B cell (primary cell): ENCODE measurements around the gene LIME1. TPM values are rescaled to one million over a fixed set of nuclear protein-coding genes. Genes with fewer than 3 reads are reported as not detected.

Experiments used
- ATAC-seq: fragments of 200-7000 bp; cut with Tn5 transposase; one replicate; pipeline ENCODE4 v1.10.0; 2021; ENCODE audit warnings: low read depth, mild to moderate bottlenecking, moderate number of reproducible peaks, moderate library complexity
- CTCF ChIA-PET: fragments of 350-600 bp; sonication (Branson Sonifier 250); formaldehyde crosslinking; loops from one replicate; lab custom pipeline; 2021; ENCODE audit warnings: antibody characterized with exemption, inconsistent platforms; lab: Charles Lee
- POLR2A ChIA-PET: fragments of 350-600 bp; sonication (Branson Sonifier 250); formaldehyde crosslinking; loops from one replicate; lab custom pipeline; 2021; ENCODE audit warnings: antibody characterized with exemption; lab: Charles Lee
- DNase-seq: peaks from one replicate; pipeline ENCODE4 v3.0.0; 2013
- H2AFZ ChIP-seq: 2 replicates; pipeline ENCODE4 v1.6.1; 2012; ENCODE audit warnings: mild to moderate bottlenecking, low read depth, low read length; ENCODE audit not compliant: insufficient read depth, poor library complexity, severe bottlenecking
- H3K27ac ChIP-seq, 2 donors: 1 replicate in 1 of 2; 2 replicates in 1 of 2; pipeline ENCODE4 v1.5.1; 2012 to 2013; ENCODE audit warnings: low read length in 2 of 2, mild to moderate bottlenecking in 2 of 2, moderate library complexity in 1 of 2
- H3K27me3 ChIP-seq, 4 experiments: fragments of 200-600 bp in 1 of 4; sonication (generic) in 1 of 4; replicated peaks in 1 of 4; 1 replicate in 2 of 4; 2 replicates in 2 of 4; pipeline versions ENCODE4 v1.6.1 to v1.7.0; 2013 to 2016; ENCODE audit warnings: low read length in 3 of 4, mild to moderate bottlenecking in 2 of 4, mixed read lengths in 1 of 4, moderate library complexity in 1 of 4; ENCODE audit not compliant: insufficient read depth in 4 of 4, control insufficient read depth in 3 of 4; ENCODE audit errors: control extremely low read depth in 1 of 4
- H3K36me3 ChIP-seq, 2 experiments: replicated peaks in 1 of 2; 1 replicate in 1 of 2; 2 replicates in 1 of 2; pipeline versions ENCODE4 v1.6.1 to v1.7.1; 2013; ENCODE audit warnings: low read length in 1 of 2; ENCODE audit not compliant: insufficient read depth in 2 of 2, control insufficient read depth in 1 of 2; ENCODE audit errors: control extremely low read depth in 1 of 2, extremely low read depth in 1 of 2
- H3K4me1 ChIP-seq, 2 donors: fragments of 200-600 bp in 1 of 2; sonication (generic) in 1 of 2; 1 replicate in 1 of 2; 2 replicates in 1 of 2; pipeline versions ENCODE4 v1.5.1 to v1.6.1; 2013 to 2017; ENCODE audit warnings: low read length in 2 of 2; ENCODE audit not compliant: control insufficient read depth in 2 of 2, insufficient read depth in 2 of 2
- H3K4me2 ChIP-seq: replicated peaks from 2 replicates; pipeline ENCODE3; 2012; ENCODE audit warnings: mild to moderate bottlenecking, low read depth, low read length; ENCODE audit not compliant: poor library complexity, severe bottlenecking
- H3K4me3 ChIP-seq, 5 experiments: fragments of 200-600 bp in 1 of 5; sonication (generic) in 1 of 5; 1 replicate in 3 of 5; 2 replicates in 2 of 5; pipeline versions ENCODE4 v1.5.1 to v1.7.0; 2011 to 2016; ENCODE audit warnings: low read length in 4 of 5, mild to moderate bottlenecking in 4 of 5, low read depth in 2 of 5, control low read depth in 1 of 5, moderate library complexity in 1 of 5; ENCODE audit not compliant: insufficient read depth in 1 of 5; ENCODE audit errors: control extremely low read depth in 1 of 5, extremely low read depth in 1 of 5
- H3K79me2 ChIP-seq: fragments of 200-600 bp; sonication (generic); one replicate; pipeline ENCODE4 v1.6.0; 2016; ENCODE audit warnings: low read length; ENCODE audit not compliant: control insufficient read depth, insufficient read depth
- H3K9ac ChIP-seq: fragments of 200-600 bp; sonication (generic); 2 replicates; pipeline ENCODE4 v1.6.1; 2017; ENCODE audit warnings: mild to moderate bottlenecking, low read length, moderate library complexity
- H3K9me3 ChIP-seq, 3 donors: one replicate each; pipeline versions ENCODE4 v1.6.1 to v1.7.1; 2013; ENCODE audit warnings: low read length in 2 of 3; ENCODE audit not compliant: control insufficient read depth in 2 of 3, insufficient read depth in 1 of 3; ENCODE audit errors: control extremely low read depth in 1 of 3
- H4K20me1 ChIP-seq: 2 replicates; pipeline ENCODE4 v1.6.0; 2012; ENCODE audit warnings: mild to moderate bottlenecking, low read length; ENCODE audit not compliant: insufficient read depth, control insufficient read depth, poor library complexity, severe bottlenecking
- H3K27ac Mint-ChIP-seq: one replicate; pipeline ENCODE4 v1.8.0; 2021; ENCODE audit warnings: mixed read lengths
- H3K27me3 Mint-ChIP-seq: one replicate; pipeline ENCODE4 v1.8.0; 2021; ENCODE audit warnings: mixed read lengths
- H3K4me1 Mint-ChIP-seq: one replicate; pipeline ENCODE4 v1.8.0; 2021; ENCODE audit warnings: mixed read lengths
- H3K4me3 Mint-ChIP-seq: one replicate; pipeline ENCODE4 v1.8.0; 2021; ENCODE audit warnings: mixed read lengths
- H3K9me3 Mint-ChIP-seq: one replicate; pipeline ENCODE4 v1.8.0; 2022; ENCODE audit warnings: mixed read lengths; ENCODE audit not compliant: insufficient read depth
- CTCF ChIP-seq: fragments of 200-600 bp; IDR thresholded peaks from one replicate; pipeline ENCODE4 v1.8.0; 2022; ENCODE audit warnings: antibody characterized with exemption, mild to moderate bottlenecking
- EZH2 ChIP-seq: IDR thresholded peaks from 2 replicates; pipeline ENCODE4 v1.6.1; 2012; ENCODE audit warnings: borderline replicate concordance, low read depth, mild to moderate bottlenecking, moderate library complexity, low read length; ENCODE audit not compliant: insufficient read depth, poor library complexity, severe bottlenecking
- whole genome bisulfite sequencing: methylation state at CpG from one replicate; pipeline ENCODE4 v1.1.5; 2013; ENCODE audit warnings: missing lambda C conversion rate; ENCODE audit not compliant: insufficient coverage; 5-methylcytosine and 5-hydroxymethylcytosine counted together
- intact Hi-C: fragments of 100-400 bp; cut with micrococcal nuclease; formaldehyde crosslinking; loops from one replicate; pipeline ENCODE4 v1.10.0; 2022
- polyA plus RNA-seq: library from polyadenylated mRNA; depleted of rRNA; stranded (reverse); fragments of >200 nt; gene quantifications from 2 replicates; pipeline ENCODE4 v1.2.3, GENCODE V29; 2012
- total RNA-seq, 2 donors: library from RNA; stranded (reverse); fragments of 120-200 nt in 1 of 2; gene quantifications; 1 replicate in 1 of 2; 2 replicates in 1 of 2; pipeline versions ENCODE4 v1.2.3 to v1.2.4, GENCODE V29; 2013 to 2022

LIME1 gene
- total and polyA plus RNA-seq, 2 donors (not counting 1 experiment from before 2014, with no cell fraction given) = 14.5 to 95.2 TPM

DNA sequence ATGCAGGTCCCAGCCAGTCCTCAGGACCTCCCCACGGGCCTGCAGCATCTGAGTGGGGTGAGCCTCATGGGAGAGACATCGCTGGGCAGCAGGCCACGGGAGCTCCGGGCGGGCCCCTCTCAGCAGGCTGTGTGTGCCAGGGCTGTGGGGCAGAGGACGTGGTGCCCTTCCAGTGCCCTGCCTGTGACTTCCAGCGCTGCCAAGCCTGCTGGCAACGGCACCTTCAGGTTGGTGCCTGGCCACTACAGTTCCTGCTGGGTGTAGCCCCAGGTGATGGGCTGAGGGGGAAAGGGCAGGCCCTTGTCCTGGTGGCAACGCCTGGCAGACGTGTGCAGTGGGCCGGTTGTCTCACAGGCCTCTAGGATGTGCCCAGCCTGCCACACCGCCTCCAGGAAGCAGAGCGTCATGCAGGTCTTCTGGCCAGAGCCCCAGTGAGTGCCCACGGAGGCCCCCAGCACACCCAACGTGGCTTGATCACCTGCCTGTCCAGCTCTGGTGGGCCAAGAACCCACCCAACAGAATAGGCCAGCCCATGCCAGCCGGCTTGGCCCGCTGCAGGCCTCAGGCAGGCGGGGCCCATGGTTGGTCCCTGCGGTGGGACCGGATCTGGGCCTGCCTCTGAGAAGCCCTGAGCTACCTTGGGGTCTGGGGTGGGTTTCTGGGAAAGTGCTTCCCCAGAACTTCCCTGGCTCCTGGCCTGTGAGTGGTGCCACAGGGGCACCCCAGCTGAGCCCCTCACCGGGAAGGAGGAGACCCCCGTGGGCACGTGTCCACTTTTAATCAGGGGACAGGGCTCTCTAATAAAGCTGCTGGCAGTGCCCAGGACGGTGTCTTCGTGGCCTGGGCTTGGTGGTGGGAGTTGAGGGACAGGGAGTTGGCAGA, 40.8 kb upstream of the LIME1 start:
- peaks cover 18% of the 10 kb centered on the region in 2 donors for H3K4me1 ChIP-seq
- peaks cover 59% of the 10 kb centered on the region for H4K20me1 ChIP-seq
- TF ChIP-seq CTCF = no peak
- TF ChIP-seq EZH2 = no peak
- 82% methylated on average over 25 of the region's 25 CpGs for WGBS
- peak overlapping the region; percentile 74 for H3K4me2 ChIP-seq
- ATAC-seq = no peak
- no peak overlapping the region for H3K9ac ChIP-seq
- Mint-ChIP-seq H3K27ac (peak overlapping the region; percentile 41), H3K27me3 (no peaks in the 10 kb centered on the region), H3K4me1 (peaks cover 16% of the 10 kb centered on the region), H3K4me3 (peak overlapping the region; percentile 27), H3K9me3 (no peaks in the 10 kb centered on the region)
- intact Hi-C loops = no loop called here
- peaks cover 0 to 3% (median 0%) of the 10 kb centered on the region in 4 experiments for H3K27me3 ChIP-seq
- peaks cover 0 to 5% of the 10 kb centered on the region in 2 experiments for H3K36me3 ChIP-seq
- H3K79me2 ChIP-seq = peaks cover 33% of the 10 kb centered on the region
- POLR2A ChIA-PET = interaction anchor here (0.6 kb wide), 1 partner anchor 157 kb away, joined by 3 read pairs; no protein-coding TSS in a partner anchor
- H2AFZ ChIP-seq = no peak overlapping the region
- no peak overlapping the region for H3K4me3 ChIP-seq
- H3K9me3 ChIP-seq = peaks cover 0 to 5% (median 0%) of the 10 kb centered on the region in 3 donors
- CTCF ChIA-PET = interaction anchor here (1.0 kb wide), 1 partner anchor 114 kb away, joined by 3 read pairs; no protein-coding TSS in a partner anchor
- no peak overlapping the region for H3K27ac ChIP-seq
- DNase-seq = no peak

GRCh38 chr20:63696306-63696627, 40.2 kb upstream of the LIME1 start:
- TF ChIP-seq CTCF = no peak
- TF ChIP-seq EZH2 = no peak
- WGBS = 7% methylated on average over 6 of the region's 6 CpGs
- Histone ChIP-seq H3K9me3 (peaks cover 0 to 5% (median 0%) of the 10 kb centered on the region in 3 donors), H3K36me3 (peaks cover 0 to 5% of the 10 kb centered on the region in 2 experiments), H2AFZ (no peak overlapping the region), H3K4me3 (peak overlapping the region in 3 of 5 experiments; percentile 13 to 33 (median 23)), H3K4me2 (peak overlapping the region; percentile 74), H3K79me2 (peaks cover 39% of the 10 kb centered on the region), H3K27me3 (peaks cover 0 to 3% (median 0%) of the 10 kb centered on the region in 4 experiments), H4K20me1 (peaks cover 65% of the 10 kb centered on the region), H3K4me1 (peaks cover 18% of the 10 kb centered on the region in 2 donors), H3K27ac (no peak overlapping the region), H3K9ac (peak overlapping the region; percentile 27)
- CTCF ChIA-PET = interaction anchor here (1.0 kb wide), 1 partner anchor 114 kb away, joined by 3 read pairs; no protein-coding TSS in a partner anchor
- intact Hi-C loops = no loop called here
- ATAC-seq (peak; percentile 68), DNase-seq (peak; percentile 55)
- POLR2A ChIA-PET = interaction anchor here (0.6 kb wide), 1 partner anchor 158 kb away, joined by 3 read pairs; no protein-coding TSS in a partner anchor
- H3K27ac Mint-ChIP-seq = peak overlapping the region; percentile 41
- peak overlapping the region; percentile 27 for H3K4me3 Mint-ChIP-seq
- no peaks in the 10 kb centered on the region for H3K27me3 Mint-ChIP-seq
- H3K4me1 Mint-ChIP-seq = peaks cover 16% of the 10 kb centered on the region
- H3K9me3 Mint-ChIP-seq = no peaks in the 10 kb centered on the region
